Measurements from ENCODE around the gene RPS21.

DNA sequence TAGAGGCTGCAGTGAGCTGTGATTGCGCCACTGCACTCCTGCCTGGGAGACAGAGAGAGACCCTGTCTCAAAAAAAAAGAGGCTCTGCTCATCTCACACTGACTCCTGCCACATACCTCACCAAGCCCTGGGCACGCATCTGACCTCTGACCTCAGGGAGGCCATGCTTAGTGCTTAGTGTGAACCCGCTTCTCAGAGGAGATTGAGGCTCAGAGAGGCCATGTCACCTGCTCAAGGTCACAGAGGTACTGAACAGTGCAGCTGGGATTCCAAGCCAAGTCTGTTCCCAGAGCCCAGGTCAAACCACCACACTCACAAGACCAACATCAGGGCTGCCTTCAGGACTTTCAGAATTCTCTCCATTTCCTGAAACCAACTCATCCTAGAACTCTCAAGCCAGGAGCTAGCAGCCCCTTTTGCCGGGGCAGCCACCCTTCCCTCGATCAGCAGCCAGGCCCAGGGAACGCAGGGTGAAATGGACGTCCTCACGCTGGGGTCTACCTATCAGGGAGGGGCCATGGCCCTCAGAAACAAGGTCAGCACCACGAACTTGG, 17.3 kb downstream of the RPS21 start:
- TF ChIP-seq POLR2A (IDR thresholded peaks at IDR 0.05; ENCODE audit: low read depth, low read length) (no peak), POLR2AphosphoS5 (IDR thresholded peaks at IDR 0.05; ENCODE audit: low read depth, low read length) (no peak)

All from GM12892 (cell line).